SK-N-SH (cell line): ENCODE measurements around the gene ZNF662. TPM values are rescaled to one million over a fixed set of nuclear protein-coding genes. Genes with fewer than 3 reads are reported as not detected.

Experiments
- CTCF ChIA-PET: fragments of 300-600, 350-600 bp; formaldehyde crosslinking; extraction: SDS; loops from one replicate; lab custom pipeline; 2021; lab: Yijun Ruan, JAX
- POLR2A ChIA-PET: fragments of 350-600 bp; sonication (Branson Sonifier 250); formaldehyde crosslinking; extraction: SDS; loops from one replicate; lab custom pipeline; 2020; ENCODE audit warnings: antibody characterized with exemption, inconsistent platforms; lab: Yijun Ruan, JAX
- DNase-seq: peaks from one replicate; pipeline ENCODE4 v3.0.0; 2012
- H2AFZ ChIP-seq: fragments of 200-600 bp; sonication (generic); 2 replicates; pipeline ENCODE4 v1.8.1; 2016; ENCODE audit warnings: antibody characterized with exemption, mild to moderate bottlenecking, low read depth
- H3F3A ChIP-seq: fragments of 200-600 bp; sonication (generic); replicated peaks from 2 replicates; pipeline ENCODE3; 2016; ENCODE audit warnings: antibody characterized with exemption, mild to moderate bottlenecking; ENCODE audit not compliant: insufficient read depth
- H3K27ac ChIP-seq, 2 experiments: fragments of 200-500 bp in 1 of 2; fragments of 200-600 bp in 1 of 2; sonication (Bioruptor generic) in 1 of 2; sonication (generic), shearing (Covaris generic) in 1 of 2; 2 replicates each; pipeline versions ENCODE4 v1.5.1 to v1.6.1; 2014 to 2016; ENCODE audit warnings: low read depth in 2 of 2, inconsistent platforms in 1 of 2, low read length in 1 of 2, mild to moderate bottlenecking in 1 of 2, mixed read lengths in 1 of 2
- H3K27me3 ChIP-seq: fragments of 200-600 bp; sonication (generic), shearing (Covaris generic); 2 replicates; pipeline ENCODE4 v1.6.1; 2016; ENCODE audit warnings: mixed run types; ENCODE audit not compliant: insufficient read depth
- H3K36me3 ChIP-seq, 2 experiments: fragments of 200-500 bp in 1 of 2; fragments of 200-600 bp in 1 of 2; sonication (Bioruptor generic) in 1 of 2; sonication (generic) in 1 of 2; replicated peaks in 1 of 2; 2 replicates each; pipeline versions ENCODE3 to v1.5.1; 2014 to 2016; ENCODE audit warnings: low read length in 1 of 2, mild to moderate bottlenecking in 1 of 2; ENCODE audit not compliant: insufficient read depth in 2 of 2, control insufficient read depth in 1 of 2
- H3K4me1 ChIP-seq, 2 experiments: fragments of 200-500 bp in 1 of 2; fragments of 200-600 bp in 1 of 2; sonication (Bioruptor generic) in 1 of 2; sonication (generic), shearing (Covaris generic) in 1 of 2; 2 replicates each; pipeline versions ENCODE4 v1.5.1 to v1.6.1; 2014 to 2016; ENCODE audit warnings: low read depth in 1 of 2, low read length in 1 of 2, mixed run types in 1 of 2; ENCODE audit not compliant: insufficient read depth in 2 of 2, control insufficient read depth in 1 of 2
- H3K4me2 ChIP-seq: fragments of 200-600 bp; sonication (generic), shearing (Covaris generic); 2 replicates; pipeline ENCODE4 v1.6.1; 2017; ENCODE audit warnings: mixed run types
- H3K4me3 ChIP-seq, 2 experiments: fragments of 200-500 bp in 1 of 2; fragments of 200-600 bp in 1 of 2; sonication (Bioruptor generic) in 1 of 2; sonication (generic), shearing (Covaris generic) in 1 of 2; 2 replicates each; pipeline versions ENCODE4 v1.5.1 to v1.8.1; 2014 to 2016; ENCODE audit warnings: low read depth in 2 of 2, inconsistent platforms in 1 of 2, low read length in 1 of 2, mild to moderate bottlenecking in 1 of 2, mixed read lengths in 1 of 2, moderate library complexity in 1 of 2
- H3K79me2 ChIP-seq: fragments of 200-600 bp; sonication (generic); 2 replicates; pipeline ENCODE4 v1.8.1; 2017; ENCODE audit warnings: mild to moderate bottlenecking; ENCODE audit not compliant: insufficient read depth
- H3K9ac ChIP-seq: fragments of 200-600 bp; sonication (generic); 2 replicates; pipeline ENCODE4 v1.6.1; 2017; ENCODE audit warnings: mixed run types
- H3K9me2 ChIP-seq: fragments of 200-600 bp; sonication (generic); 2 replicates; pipeline ENCODE4 v1.6.1; 2017; ENCODE audit warnings: mixed run types
- H3K9me3 ChIP-seq: fragments of 200-600 bp; sonication (generic); 2 replicates; pipeline ENCODE4 v1.6.1; 2017; ENCODE audit warnings: mixed run types, mild to moderate bottlenecking, moderate library complexity
- H4K20me1 ChIP-seq: fragments of 200-600 bp; sonication (generic); 2 replicates; pipeline ENCODE4 v1.6.1; 2017; ENCODE audit warnings: mild to moderate bottlenecking, mixed run types; ENCODE audit not compliant: insufficient read depth
- CHD2 ChIP-seq: fragments of 150-350 bp; IDR thresholded peaks from 2 replicates; pipeline ENCODE4 v1.6.1; 2018; ENCODE audit warnings: low read length; ENCODE audit not compliant: partially characterized antibody
- GABPA ChIP-seq: IDR thresholded peaks from 2 replicates; pipeline ENCODE4 v1.4.0; 2012; ENCODE audit warnings: low read depth, mild to moderate bottlenecking
- GATA2 ChIP-seq: sonication (generic); formaldehyde crosslinking; IDR thresholded peaks from 2 replicates; pipeline ENCODE4 v1.5.0; 2020; ENCODE audit warnings: mild to moderate bottlenecking, missing genetic modification reagents
- IRF3 ChIP-seq: fragments of 150-350 bp; IDR thresholded peaks from 2 replicates; pipeline ENCODE4 v1.6.1; 2016; ENCODE audit warnings: mild to moderate bottlenecking, low read depth, low read length
- MEF2A ChIP-seq: IDR thresholded peaks from 2 replicates; pipeline ENCODE4 v1.4.0; 2012; ENCODE audit warnings: low read depth, borderline replicate concordance
- MXI1 ChIP-seq: IDR thresholded peaks from 2 replicates; pipeline ENCODE4 v1.6.1; 2012; ENCODE audit warnings: mild to moderate bottlenecking, low read depth, low read length, improper control_type of control experiment
- NFIC ChIP-seq: IDR thresholded peaks from 2 replicates; pipeline ENCODE4 v1.4.0; 2012; ENCODE audit warnings: borderline replicate concordance
- NRF1 ChIP-seq: IDR thresholded peaks from 2 replicates; pipeline ENCODE4 v1.6.1; 2012; ENCODE audit warnings: low read depth, mild to moderate bottlenecking, low read length
- POLR2AphosphoS5 ChIP-seq: IDR thresholded peaks from 2 replicates; pipeline ENCODE4 v1.6.1; 2012; ENCODE audit warnings: low read depth, low read length
- RAD21 ChIP-seq: IDR thresholded peaks from 2 replicates; pipeline ENCODE4 v1.6.1; 2012; ENCODE audit warnings: mild to moderate bottlenecking, low read length
- RFX5 ChIP-seq: IDR thresholded peaks from 2 replicates; pipeline ENCODE4 v1.6.1; 2012; ENCODE audit warnings: mild to moderate bottlenecking, improper control_type of control experiment, low read length
- RXRA ChIP-seq: IDR thresholded peaks from 2 replicates; pipeline ENCODE4 v1.4.0; 2012; ENCODE audit warnings: low read depth, mild to moderate bottlenecking, borderline replicate concordance
- TEAD4 ChIP-seq: IDR thresholded peaks from 2 replicates; pipeline ENCODE4 v1.4.0; 2012; ENCODE audit warnings: mild to moderate bottlenecking, borderline replicate concordance; ENCODE audit not compliant: insufficient read depth
- YY1 ChIP-seq: IDR thresholded peaks from 2 replicates; pipeline ENCODE4 v1.4.0; 2012; ENCODE audit warnings: low read depth, mild to moderate bottlenecking
- ZBTB33 ChIP-seq: IDR thresholded peaks from 2 replicates; pipeline ENCODE4 v1.4.0; 2012; ENCODE audit warnings: low read depth, borderline replicate concordance
- WGBS: methylation state at CpG from one replicate; pipeline ENCODE4 v1.1.6; 2017; ENCODE audit warnings: low lambda C conversion rate; 5-methylcytosine and 5-hydroxymethylcytosine counted together
- polyA plus RNA-seq, 3 experiments: library from polyadenylated mRNA; depleted of rRNA; stranded (reverse); fragments of >200 nt; gene quantifications; 2 replicates each; pipeline ENCODE4 v1.2.3, GENCODE V29; 2012
- TF ChIP-seq, protein P1 (sequence below): IDR thresholded peaks from 2 replicates; pipeline ENCODE4 v1.4.0; 2012; ENCODE audit warnings: low read depth
- TF ChIP-seq, protein P2 (sequence below): fragments of 150-350 bp; IDR thresholded peaks from 2 replicates; pipeline ENCODE4 v1.6.1; 2017; ENCODE audit warnings: antibody characterized with exemption, low read length, low read depth, borderline replicate concordance
- TF ChIP-seq, protein P3 (sequence below): fragments of 200-600 bp; sonication (generic); IDR thresholded peaks from 2 replicates; pipeline ENCODE4 v1.6.1; 2017; ENCODE audit warnings: antibody characterized with exemption, mild to moderate bottlenecking, moderate library complexity
- TF ChIP-seq, protein P4 (sequence below): IDR thresholded peaks from 2 replicates; pipeline ENCODE4 v1.6.1; 2012; ENCODE audit warnings: mild to moderate bottlenecking, low read depth, low read length, moderate library complexity

The ZNF662 gene
- polyA plus RNA-seq, 1 of the 3 experiments (the other 2 are of a cell fraction) = 0.30 TPM

DNA sequence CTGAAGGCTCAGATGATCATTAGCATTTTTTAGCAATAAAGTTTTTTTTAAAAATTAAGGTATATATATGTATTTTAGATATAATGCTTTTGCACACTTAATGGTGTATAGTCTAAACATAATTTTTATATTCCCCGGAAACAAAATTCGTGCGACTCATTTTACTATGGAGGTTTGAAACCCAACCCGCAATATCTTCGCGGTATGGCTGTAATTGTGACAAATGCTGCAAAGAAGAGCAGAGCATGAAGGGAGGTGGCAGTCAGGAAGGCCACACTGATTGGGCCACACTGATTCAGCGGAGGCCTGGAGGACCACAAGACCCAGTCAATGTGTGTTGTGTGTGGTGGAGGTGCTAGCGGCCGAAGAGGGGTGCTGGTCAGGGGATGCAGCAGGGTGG, 25.8 kb upstream of the ZNF662 start:
- Histone ChIP-seq H3K9me3 (no peaks in the 10 kb centered on the region), H3K4me1 (peaks cover 0 to 10% of the 10 kb centered on the region in 2 experiments; a peak in 1 of 4 replicates), H3K4me2 (peak overlapping the region; percentile 76; the same call in 1 of the 2 replicates), H2AFZ (no peak overlapping the region; the same call in 1 of the 2 replicates), H3K27ac (no peak overlapping the region), H4K20me1 (no peaks in the 10 kb centered on the region), H3K9ac (no peak overlapping the region), H3K36me3 (no peaks in the 10 kb centered on the region), H3F3A (peaks cover 5% of the 10 kb centered on the region), H3K27me3 (no peaks in the 10 kb centered on the region; the same call in 1 of the 2 replicates), H3K4me3 (peak overlapping the region in 1 of 2 experiments; percentile 57; a peak in 1 of 4 replicates), H3K9me2 (no peaks in the 10 kb centered on the region), H3K79me2 (no peaks in the 10 kb centered on the region)
- POLR2A ChIA-PET = no interaction called here
- DNase-seq = no peak
- no peak for TF ChIP-seq MXI1
- no peak for TF ChIP-seq GABPA
- TF ChIP-seq, protein P1, sequence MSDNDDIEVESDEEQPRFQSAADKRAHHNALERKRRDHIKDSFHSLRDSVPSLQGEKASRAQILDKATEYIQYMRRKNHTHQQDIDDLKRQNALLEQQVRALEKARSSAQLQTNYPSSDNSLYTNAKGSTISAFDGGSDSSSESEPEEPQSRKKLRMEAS = no peak
- no peak for TF ChIP-seq NRF1
- no peak for TF ChIP-seq RAD21
- TF ChIP-seq RXRA = no peak
- TF ChIP-seq, protein P2, sequence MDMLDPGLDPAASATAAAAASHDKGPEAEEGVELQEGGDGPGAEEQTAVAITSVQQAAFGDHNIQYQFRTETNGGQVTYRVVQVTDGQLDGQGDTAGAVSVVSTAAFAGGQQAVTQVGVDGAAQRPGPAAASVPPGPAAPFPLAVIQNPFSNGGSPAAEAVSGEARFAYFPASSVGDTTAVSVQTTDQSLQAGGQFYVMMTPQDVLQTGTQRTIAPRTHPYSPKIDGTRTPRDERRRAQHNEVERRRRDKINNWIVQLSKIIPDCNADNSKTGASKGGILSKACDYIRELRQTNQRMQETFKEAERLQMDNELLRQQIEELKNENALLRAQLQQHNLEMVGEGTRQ = no peak
- TF ChIP-seq MEF2A = no peak
- TF ChIP-seq CHD2 = no peak
- TF ChIP-seq, protein P3, sequence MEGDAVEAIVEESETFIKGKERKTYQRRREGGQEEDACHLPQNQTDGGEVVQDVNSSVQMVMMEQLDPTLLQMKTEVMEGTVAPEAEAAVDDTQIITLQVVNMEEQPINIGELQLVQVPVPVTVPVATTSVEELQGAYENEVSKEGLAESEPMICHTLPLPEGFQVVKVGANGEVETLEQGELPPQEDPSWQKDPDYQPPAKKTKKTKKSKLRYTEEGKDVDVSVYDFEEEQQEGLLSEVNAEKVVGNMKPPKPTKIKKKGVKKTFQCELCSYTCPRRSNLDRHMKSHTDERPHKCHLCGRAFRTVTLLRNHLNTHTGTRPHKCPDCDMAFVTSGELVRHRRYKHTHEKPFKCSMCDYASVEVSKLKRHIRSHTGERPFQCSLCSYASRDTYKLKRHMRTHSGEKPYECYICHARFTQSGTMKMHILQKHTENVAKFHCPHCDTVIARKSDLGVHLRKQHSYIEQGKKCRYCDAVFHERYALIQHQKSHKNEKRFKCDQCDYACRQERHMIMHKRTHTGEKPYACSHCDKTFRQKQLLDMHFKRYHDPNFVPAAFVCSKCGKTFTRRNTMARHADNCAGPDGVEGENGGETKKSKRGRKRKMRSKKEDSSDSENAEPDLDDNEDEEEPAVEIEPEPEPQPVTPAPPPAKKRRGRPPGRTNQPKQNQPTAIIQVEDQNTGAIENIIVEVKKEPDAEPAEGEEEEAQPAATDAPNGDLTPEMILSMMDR = no peak
- no peak for TF ChIP-seq ZBTB33
- TF ChIP-seq GATA2 = no peak
- no peak for TF ChIP-seq RFX5
- no peak for TF ChIP-seq TEAD4
- no peak for TF ChIP-seq POLR2AphosphoS5
- no peak for TF ChIP-seq NFIC
- TF ChIP-seq, protein P4, sequence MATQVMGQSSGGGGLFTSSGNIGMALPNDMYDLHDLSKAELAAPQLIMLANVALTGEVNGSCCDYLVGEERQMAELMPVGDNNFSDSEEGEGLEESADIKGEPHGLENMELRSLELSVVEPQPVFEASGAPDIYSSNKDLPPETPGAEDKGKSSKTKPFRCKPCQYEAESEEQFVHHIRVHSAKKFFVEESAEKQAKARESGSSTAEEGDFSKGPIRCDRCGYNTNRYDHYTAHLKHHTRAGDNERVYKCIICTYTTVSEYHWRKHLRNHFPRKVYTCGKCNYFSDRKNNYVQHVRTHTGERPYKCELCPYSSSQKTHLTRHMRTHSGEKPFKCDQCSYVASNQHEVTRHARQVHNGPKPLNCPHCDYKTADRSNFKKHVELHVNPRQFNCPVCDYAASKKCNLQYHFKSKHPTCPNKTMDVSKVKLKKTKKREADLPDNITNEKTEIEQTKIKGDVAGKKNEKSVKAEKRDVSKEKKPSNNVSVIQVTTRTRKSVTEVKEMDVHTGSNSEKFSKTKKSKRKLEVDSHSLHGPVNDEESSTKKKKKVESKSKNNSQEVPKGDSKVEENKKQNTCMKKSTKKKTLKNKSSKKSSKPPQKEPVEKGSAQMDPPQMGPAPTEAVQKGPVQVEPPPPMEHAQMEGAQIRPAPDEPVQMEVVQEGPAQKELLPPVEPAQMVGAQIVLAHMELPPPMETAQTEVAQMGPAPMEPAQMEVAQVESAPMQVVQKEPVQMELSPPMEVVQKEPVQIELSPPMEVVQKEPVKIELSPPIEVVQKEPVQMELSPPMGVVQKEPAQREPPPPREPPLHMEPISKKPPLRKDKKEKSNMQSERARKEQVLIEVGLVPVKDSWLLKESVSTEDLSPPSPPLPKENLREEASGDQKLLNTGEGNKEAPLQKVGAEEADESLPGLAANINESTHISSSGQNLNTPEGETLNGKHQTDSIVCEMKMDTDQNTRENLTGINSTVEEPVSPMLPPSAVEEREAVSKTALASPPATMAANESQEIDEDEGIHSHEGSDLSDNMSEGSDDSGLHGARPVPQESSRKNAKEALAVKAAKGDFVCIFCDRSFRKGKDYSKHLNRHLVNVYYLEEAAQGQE = no peak
- no peak for TF ChIP-seq YY1
- no peak for TF ChIP-seq IRF3
- CTCF ChIA-PET = interaction anchor here (3.5 to 3.7 kb wide), 2 partner anchors 41 to 49 kb away, joined by 21 to 31 read pairs; no protein-coding TSS in a partner anchor
- WGBS = 96% methylated on average over 9 of the region's 9 CpGs
